GM21723 (cell line): Measurements from ENCODE around the gene SLC41A3.

Experiments
- ATAC-seq: cut with Tn5 transposase; IDR thresholded peaks from one replicate; pipeline ENCODE4 v1.9.1; 2021; ENCODE audit warnings: mild to moderate bottlenecking, moderate library complexity; ENCODE audit not compliant: unreplicated experiment

The SLC41A3 gene

DNA sequence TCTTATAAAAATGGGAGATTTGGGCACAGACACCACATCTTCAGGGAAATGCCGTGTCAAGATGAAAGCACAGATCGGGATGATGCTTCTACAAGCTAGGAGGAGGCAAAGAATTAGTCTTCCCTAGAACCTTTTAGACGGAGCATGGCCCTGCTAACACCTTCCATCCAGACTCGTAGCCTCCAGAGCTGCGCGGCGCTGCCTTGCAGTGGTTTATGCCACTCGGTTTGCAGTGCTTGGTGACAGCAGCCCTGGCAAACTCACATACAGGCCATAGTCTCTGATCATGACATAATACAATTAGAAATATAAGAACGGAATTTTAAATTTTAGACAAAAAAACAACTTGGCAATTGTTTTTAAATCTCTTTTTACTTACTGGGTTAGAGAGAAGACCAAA is 37.1 kb upstream of the SLC41A3 start:
- ATAC-seq = no peak

GRCh38 chr3:126119976-126120375 is 36.1 kb upstream of the SLC41A3 start:
- ATAC-seq = no peak

DNA sequence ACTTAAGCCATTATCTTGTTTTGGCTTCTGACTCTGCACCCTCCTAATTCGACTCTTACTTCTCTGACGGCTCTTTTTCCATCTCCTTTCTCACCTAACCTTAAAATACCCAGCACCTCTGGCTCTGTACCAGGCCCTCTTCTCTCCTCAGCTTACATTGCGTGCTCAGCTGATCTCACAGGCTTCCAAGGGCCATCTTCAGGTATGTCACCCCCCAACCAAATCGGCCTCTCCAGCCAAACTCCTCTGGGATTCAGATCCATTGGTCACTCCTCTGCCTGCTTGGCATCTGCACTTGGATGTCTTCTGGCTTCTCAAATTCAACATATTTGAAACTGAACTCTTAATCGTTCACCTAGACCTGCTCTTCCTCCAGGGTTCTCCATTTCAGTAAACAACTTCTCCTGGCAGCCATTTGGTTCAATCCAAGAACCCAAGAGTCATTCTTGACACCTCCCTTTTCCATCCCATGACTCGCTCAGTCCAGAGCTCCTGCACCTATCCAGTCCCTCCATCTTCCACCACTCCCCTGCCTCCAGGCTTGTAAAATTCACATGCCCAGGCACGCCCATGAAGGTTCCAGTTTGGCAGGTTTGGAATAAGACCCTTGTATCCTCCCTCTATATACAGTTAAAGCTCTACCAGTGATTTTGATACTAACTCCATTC is 35.2 kb upstream of the SLC41A3 start:
- ATAC-seq = no peak

DNA sequence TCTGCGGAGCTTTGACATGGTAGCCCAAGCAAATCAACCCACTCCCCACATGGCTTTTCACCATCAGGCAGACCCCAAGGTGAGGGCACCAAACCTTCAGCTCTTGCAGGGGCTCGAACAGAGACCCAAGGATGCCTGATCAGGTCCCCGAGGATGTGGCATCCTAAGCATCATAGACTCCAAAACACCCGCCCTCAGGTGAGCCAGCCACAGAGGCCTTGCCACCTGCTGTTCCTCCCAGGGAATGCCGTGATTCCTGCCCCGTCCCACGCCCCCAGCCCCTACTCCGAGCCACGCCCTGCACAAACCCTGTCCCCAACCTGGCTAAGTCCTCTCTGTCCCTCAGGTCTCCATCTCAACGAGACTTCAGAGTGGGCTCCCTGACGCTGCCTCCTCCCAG is 34.7 kb upstream of the SLC41A3 start:
- ATAC-seq = no peak

GRCh38 chr3:126117786-126118185 is 33.9 kb upstream of the SLC41A3 start:
- ATAC-seq = no peak

GRCh38 chr3:126117212-126117611 is 33.3 kb upstream of the SLC41A3 start:
- ATAC-seq = no peak

DNA sequence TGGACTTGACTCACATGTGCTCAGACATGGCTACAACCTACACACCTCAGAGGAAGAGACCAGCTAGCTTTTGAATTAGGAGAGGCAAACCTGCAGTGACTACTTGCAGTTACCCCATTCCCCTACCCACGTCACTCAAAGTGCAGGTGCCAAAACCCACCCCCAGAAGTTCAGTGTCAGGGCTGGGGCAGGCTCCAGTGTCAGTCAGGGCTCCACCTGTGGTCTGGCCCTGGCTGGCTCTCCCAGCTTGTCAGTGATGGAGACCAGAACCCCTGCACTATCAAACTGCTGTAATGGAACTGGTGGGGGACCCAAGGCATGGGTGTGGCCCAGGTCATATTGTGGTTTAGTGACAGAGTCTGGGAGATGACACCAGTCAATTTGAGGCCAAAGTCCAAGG is 32.6 kb upstream of the SLC41A3 start:
- ATAC-seq = no peak

DNA sequence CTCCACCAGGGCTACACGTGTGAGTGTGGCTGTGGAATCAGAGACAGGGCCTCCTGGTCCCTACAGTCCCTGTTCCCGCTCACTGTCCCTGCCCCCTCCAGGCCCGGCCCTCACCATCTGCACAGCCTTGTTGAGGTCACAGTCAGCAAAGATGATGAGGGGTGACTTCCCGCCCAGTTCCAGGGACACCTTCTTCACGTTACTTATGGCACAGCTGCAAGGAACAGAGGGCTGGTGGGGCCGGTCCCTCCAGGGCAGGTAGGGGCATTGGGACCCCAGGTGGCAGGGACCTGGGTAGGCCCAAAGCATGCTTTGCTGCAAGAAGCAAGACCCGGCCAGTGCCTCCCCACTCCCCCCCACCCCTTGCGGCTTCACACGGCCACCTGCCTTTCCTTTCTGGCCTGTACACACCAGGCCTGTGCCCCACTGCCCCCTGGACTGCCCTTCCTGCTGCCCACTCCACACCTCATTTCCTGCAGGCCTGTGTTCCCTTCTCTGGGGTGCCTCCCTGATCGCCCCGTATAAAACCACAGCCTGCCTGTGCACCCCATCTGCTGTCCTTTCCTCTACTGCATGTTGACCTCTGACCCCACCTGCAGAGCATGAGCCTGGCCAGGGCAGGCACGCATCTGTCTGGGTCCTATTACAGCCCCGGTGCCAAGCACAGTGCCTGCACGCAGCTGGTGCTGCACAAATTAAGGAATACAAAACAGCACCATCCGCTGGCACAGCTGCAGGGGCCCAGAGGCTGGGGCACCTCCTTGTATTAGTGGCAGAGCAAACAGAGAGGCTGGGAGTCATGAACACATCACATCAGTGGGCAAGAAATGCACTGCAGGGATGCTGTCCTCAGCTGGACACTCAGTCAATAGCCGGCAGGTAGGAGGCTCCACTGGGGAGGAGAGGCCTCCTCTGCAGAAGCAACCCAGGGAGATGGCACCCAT is 30.8 kb upstream of the SLC41A3 start:
- no peak for ATAC-seq

DNA sequence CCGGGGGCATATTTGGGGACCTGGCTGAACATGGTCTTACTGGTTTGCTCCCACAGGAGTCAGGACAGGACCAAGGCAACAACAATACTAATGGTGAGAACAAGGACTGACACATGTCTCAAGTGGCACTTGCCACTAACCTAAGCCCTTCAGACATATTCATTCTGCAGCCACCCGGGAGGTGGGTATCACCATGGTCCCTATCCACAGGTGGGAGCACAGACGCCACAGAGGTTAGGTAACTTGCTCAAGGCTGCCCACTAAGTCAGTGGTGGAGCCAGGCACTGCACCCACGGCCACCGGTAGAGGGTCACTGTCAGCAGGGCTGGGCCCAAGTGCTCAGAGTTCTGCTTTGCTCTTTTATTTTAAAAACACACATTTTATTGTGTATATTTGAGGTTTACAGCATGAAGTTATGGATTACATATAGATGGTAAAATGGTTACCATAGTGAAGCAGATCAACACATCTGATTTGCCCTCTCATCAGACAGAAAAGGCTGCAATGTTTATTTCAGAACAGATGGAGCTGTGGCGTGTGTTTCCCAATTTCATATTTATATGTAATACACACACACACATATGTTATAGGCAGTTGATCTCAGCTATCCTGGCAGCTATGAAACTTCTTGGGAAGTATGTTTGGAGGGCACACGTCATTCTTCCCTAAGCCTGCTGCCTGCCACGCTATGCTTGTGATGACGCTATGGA is 30.0 kb upstream of the SLC41A3 start:
- no peak for ATAC-seq

GRCh38 chr3:126113238-126113555 is 29.3 kb upstream of the SLC41A3 start:
- no peak for ATAC-seq

- ATAC-seq = no peak
These were observed 28.8 kb upstream of the SLC41A3 start for GRCh38 chr3:126112531-126113237.

- ATAC-seq = no peak
These were observed 27.9 kb upstream of the SLC41A3 start for GRCh38 chr3:126111566-126112475.

DNA sequence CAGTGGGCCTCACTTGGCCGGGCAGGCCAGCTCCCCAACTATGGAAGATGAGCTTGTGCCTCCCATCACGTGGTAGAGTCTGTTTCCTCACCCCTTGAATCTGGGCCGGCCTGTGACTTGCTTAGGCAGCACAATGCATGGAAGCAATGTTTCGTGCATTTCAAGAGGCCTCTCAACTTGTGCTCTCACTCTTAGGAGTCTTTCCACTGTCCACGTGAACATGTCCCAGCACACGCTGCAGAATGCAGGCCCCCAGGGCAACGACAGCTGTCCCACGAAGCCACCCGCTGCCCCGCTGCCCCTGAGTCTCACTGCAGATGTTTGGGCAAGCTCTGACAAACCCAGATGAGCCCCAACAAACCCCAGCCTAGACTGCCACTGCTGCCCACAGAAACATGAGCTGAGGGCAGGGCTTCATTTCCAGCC is 27.2 kb upstream of the SLC41A3 start:
- no peak for ATAC-seq

DNA sequence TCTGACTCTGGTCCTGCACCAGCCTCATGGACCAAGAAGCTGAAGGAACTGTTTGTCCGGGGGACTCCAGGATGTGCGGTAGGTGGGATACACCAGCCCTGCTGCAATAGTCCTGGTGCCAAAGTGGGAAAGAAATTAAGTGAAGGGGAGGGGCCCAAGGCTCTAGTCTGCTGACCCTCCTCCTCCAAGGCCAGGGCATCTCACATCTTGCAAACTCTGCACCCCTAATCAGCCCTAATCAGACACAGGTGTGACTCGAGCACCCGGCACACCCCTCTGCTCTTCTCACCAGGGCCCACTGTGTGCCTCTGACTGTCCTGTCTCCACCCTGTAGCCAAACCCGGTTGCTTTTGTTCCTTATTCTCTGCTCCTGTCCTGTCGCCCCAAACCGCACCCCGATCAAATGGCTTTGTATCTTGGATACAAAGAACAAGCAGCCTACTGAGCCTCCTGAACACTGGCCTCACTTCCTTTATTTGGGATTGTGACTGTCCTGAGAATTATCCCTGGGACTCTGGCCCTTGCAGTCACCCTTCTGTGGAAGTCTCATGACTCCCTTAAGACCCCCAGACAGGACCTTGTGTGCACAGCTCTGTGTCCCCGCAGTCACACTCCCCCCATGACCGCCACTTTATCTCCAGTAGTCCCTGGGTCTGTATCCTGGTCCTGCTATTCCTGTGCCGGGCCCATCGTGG is 26.7 kb upstream of the SLC41A3 start:
- no peak for ATAC-seq

- no peak for ATAC-seq
These were observed 25.9 kb upstream of the SLC41A3 start for GRCh38 chr3:126109880-126110235.

GRCh38 chr3:126109146-126109879 is 25.4 kb upstream of the SLC41A3 start:
- no peak for ATAC-seq

DNA sequence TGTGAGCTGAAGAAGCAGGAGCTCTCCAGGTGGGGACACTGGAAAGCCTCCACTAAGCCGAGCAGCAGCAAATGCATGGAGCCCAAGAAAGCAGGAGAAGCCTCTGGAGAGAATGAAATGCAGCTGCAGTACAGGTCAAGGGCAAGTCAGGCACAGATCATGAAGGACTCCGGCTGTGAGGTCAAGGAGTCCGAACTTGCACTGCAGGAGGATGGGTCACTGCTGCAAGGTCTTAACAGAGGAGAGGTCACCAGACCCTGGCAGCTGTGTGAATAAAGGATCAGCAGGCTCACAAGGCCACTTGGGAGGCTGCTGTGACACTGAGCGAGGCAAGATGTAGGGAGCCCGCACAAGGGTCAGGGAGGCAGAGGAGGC is 24.7 kb upstream of the SLC41A3 start:
- ATAC-seq = no peak

- no peak for ATAC-seq
These were observed 24.2 kb upstream of the SLC41A3 start for GRCh38 chr3:126107957-126108675.
